ENCODE results near the gene FYCO1.

The FYCO1 gene

GRCh38 chr3:45915518-45916231 lies 79.9 kb downstream of the FYCO1 start:
- DNase-seq (ENCODE audit: low read depth): peak; percentile 67

- no peak for DNase-seq (ENCODE audit: low read depth)
Observed at GRCh38 chr3:45915059-45915439, 80.6 kb downstream of the FYCO1 start.

- no peak for DNase-seq (ENCODE audit: low read depth)
Observed at GRCh38 chr3:45914362-45915058, 81.1 kb downstream of the FYCO1 start.

GRCh38 chr3:45912435-45912834 lies 83.2 kb downstream of the FYCO1 start:
- DNase-seq (ENCODE audit: low read depth): no peak

GRCh38 chr3:45911511-45912226 lies 84.0 kb downstream of the FYCO1 start:
- DNase-seq (ENCODE audit: low read depth): no peak

- no peak for DNase-seq (ENCODE audit: low read depth)
Observed at GRCh38 chr3:45910892-45911291, 84.7 kb downstream of the FYCO1 start.

- no peak for DNase-seq (ENCODE audit: low read depth)
Observed at GRCh38 chr3:45909542-45909941, 86.1 kb downstream of the FYCO1 start.

- DNase-seq (ENCODE audit: low read depth): no peak
Observed at GRCh38 chr3:45908761-45909160, 86.9 kb downstream of the FYCO1 start.

- DNase-seq (ENCODE audit: low read depth): no peak
Observed at GRCh38 chr3:45907769-45908705, 87.6 kb downstream of the FYCO1 start.

- DNase-seq (ENCODE audit: low read depth): no peak
Observed at GRCh38 chr3:45906681-45907407, 88.8 kb downstream of the FYCO1 start.

GRCh38 chr3:45905755-45906154 lies 89.9 kb downstream of the FYCO1 start:
- no peak for DNase-seq (ENCODE audit: low read depth)

- no peak for DNase-seq (ENCODE audit: low read depth)
Observed at GRCh38 chr3:45904931-45905330, 90.7 kb downstream of the FYCO1 start.

- no peak for DNase-seq (ENCODE audit: low read depth)
Observed at GRCh38 chr3:45896956-45897355, 98.7 kb downstream of the FYCO1 start.

GRCh38 chr3:45895686-45896468 lies 99.7 kb downstream of the FYCO1 start:
- DNase-seq (ENCODE audit: low read depth): no peak

GRCh38 chr3:45894015-45894414 lies 101.6 kb downstream of the FYCO1 start:
- no peak for DNase-seq (ENCODE audit: low read depth)

- DNase-seq (ENCODE audit: low read depth): no peak
Observed at GRCh38 chr3:45892161-45892560, 103.5 kb downstream of the FYCO1 start.

GRCh38 chr3:45890405-45890804 lies 105.2 kb downstream of the FYCO1 start:
- no peak for DNase-seq (ENCODE audit: low read depth)

- no peak for DNase-seq (ENCODE audit: low read depth)
Observed at GRCh38 chr3:45889337-45889736, 106.3 kb downstream of the FYCO1 start.

- no peak for DNase-seq (ENCODE audit: low read depth)
Observed at GRCh38 chr3:45887759-45888511, 107.7 kb downstream of the FYCO1 start.

- DNase-seq (ENCODE audit: low read depth): no peak
Observed at GRCh38 chr3:45887285-45887684, 108.3 kb downstream of the FYCO1 start.

Measured in stimulated activated CD8-positive, alpha-beta memory T cell treated with anti-CD3 and anti-CD28 coated beads, Interleukin-12 subunit alpha, Interleukin-12 subunit beta, amount 100 ng/mL, for 4 hours (primary cell).